K562 (cell line): ENCODE data around the gene DNAJB4. TPM values are rescaled to one million over a fixed set of nuclear protein-coding genes. Genes with fewer than 3 reads are reported as not detected.

Experiments used
- COPS2 ChIP-seq: fragments of 450-650 bp; conservative IDR thresholded peaks from 2 replicates; pipeline ENCODE4 v1.6.1; 2016; ENCODE audit warnings: mild to moderate bottlenecking, moderate library complexity
- HMG20A ChIP-seq: fragments of 450-650 bp; formaldehyde crosslinking; conservative IDR thresholded peaks from 2 replicates; pipeline ENCODE4 v1.4.0; 2020; ENCODE audit warnings: mild to moderate bottlenecking, mixed read lengths
- KDM5B ChIP-seq: fragments of 200-600 bp; sonication (generic); IDR thresholded peaks from 2 replicates; pipeline ENCODE4 v1.6.1; 2012; ENCODE audit warnings: low read depth, mild to moderate bottlenecking, moderate library complexity, low read length, control low read depth, inconsistent platforms; ENCODE audit not compliant: insufficient replicate concordance
- PRPF4 ChIP-seq: fragments of 200-400 bp; formaldehyde crosslinking; IDR thresholded peaks from one replicate; pipeline ENCODE4 v1.6.1; 2017; ENCODE audit warnings: low read length, low read depth, mild to moderate bottlenecking; ENCODE audit not compliant: insufficient read depth, poor library complexity, severe bottlenecking
- TEAD4 ChIP-seq, 2 experiments: sonication (generic) in 1 of 2; formaldehyde crosslinking in 1 of 2; IDR thresholded peaks; 2 replicates each; pipeline versions ENCODE4 v1.6.1 to v1.8.0; 2012 to 2022; ENCODE audit warnings: borderline replicate concordance in 1 of 2, inconsistent platforms in 1 of 2, low read length in 1 of 2, mild to moderate bottlenecking in 1 of 2, missing genetic modification reagents in 1 of 2
- polyA plus RNA-seq, 8 experiments: library from polyadenylated mRNA; depleted of rRNA in 4 of 8; stranded (reverse) in 5 of 8; unstranded in 3 of 8; fragments of >200 nt; fragmentation: Nextera tagmentation in 2 of 8; fragmentation: Illumina TruSeq in 1 of 8; extraction: Ambion mirVana in 2 of 8; extraction: Trizol in 1 of 8; gene quantifications; 2 replicates each; pipeline versions ENCODE4 v1.2.1 to v1.2.3, GENCODE V29; 2011 to 2014; ENCODE audit warnings: inconsistent platforms in 1 of 8, missing spikeins in 1 of 8
- total RNA-seq, 7 experiments: library from RNA; depleted of rRNA in 6 of 7; stranded (reverse); fragments of >200 nt in 6 of 7; fragmentation: Illumina TruSeq in 2 of 7; extraction: Trizol in 2 of 7; gene quantifications; 2 replicates each; pipeline versions ENCODE4 v1.2.1 to v1.2.3, GENCODE V29; 2011 to 2021; ENCODE audit warnings: low replicate concordance in 1 of 7
- TF ChIP-seq, protein P1 (sequence below), 2 experiments: fragments of 450-650 bp in 1 of 2; IDR thresholded peaks; 2 replicates each; pipeline ENCODE4 v1.6.1; 2011 to 2017; ENCODE audit warnings: low read depth in 2 of 2, antibody characterized with exemption in 1 of 2, borderline replicate concordance in 1 of 2, low read length in 1 of 2, mild to moderate bottlenecking in 1 of 2, mixed read lengths in 1 of 2; ENCODE audit not compliant: control insufficient read depth in 1 of 2
- TF ChIP-seq, protein P2 (sequence below): fragments of 450-650 bp; IDR thresholded peaks from 2 replicates; pipeline ENCODE4 v1.6.1; 2016; ENCODE audit warnings: mild to moderate bottlenecking

DNAJB4 gene
- total and polyA plus RNA-seq, 9 of the 15 experiments (the other 6 are each of a cell fraction or from before 2014, with no cell fraction given): 8.5 to 27.7 (median 19.8) TPM

DNA sequence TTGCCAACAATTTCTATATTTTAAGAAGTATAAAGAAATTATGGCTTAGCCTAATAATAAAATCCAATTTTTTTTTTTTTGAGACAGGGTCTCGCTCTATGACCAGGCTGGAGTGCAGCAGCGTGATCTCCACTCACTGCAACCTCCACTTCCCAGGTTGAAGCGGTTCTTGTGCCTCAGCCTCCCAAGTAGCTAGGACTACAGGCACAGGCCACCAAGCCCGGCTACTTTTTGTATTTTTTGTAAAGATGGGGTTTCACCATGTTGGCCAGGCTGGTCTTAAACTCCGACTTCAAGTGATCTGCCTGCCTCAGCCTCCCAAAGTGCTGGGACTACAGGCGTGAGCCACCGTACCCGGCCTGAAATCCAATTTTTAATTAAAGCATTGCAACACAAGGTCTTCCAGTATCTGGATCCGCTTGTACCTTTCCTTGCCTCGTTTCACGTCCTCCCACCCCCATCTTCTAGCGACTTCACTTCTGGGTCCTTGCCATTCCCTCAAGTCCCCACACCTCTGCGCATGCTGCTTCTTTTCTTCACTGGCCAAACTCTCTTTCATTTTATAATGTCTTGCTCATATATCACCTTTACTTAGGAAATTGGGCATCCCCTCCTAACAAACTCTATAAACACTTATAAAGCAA lies 28.2 kb upstream of the DNAJB4 start (continued):
- TF ChIP-seq, protein P1, sequence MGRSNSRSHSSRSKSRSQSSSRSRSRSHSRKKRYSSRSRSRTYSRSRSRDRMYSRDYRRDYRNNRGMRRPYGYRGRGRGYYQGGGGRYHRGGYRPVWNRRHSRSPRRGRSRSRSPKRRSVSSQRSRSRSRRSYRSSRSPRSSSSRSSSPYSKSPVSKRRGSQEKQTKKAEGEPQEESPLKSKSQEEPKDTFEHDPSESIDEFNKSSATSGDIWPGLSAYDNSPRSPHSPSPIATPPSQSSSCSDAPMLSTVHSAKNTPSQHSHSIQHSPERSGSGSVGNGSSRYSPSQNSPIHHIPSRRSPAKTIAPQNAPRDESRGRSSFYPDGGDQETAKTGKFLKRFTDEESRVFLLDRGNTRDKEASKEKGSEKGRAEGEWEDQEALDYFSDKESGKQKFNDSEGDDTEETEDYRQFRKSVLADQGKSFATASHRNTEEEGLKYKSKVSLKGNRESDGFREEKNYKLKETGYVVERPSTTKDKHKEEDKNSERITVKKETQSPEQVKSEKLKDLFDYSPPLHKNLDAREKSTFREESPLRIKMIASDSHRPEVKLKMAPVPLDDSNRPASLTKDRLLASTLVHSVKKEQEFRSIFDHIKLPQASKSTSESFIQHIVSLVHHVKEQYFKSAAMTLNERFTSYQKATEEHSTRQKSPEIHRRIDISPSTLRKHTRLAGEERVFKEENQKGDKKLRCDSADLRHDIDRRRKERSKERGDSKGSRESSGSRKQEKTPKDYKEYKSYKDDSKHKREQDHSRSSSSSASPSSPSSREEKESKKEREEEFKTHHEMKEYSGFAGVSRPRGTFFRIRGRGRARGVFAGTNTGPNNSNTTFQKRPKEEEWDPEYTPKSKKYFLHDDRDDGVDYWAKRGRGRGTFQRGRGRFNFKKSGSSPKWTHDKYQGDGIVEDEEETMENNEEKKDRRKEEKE (IDR thresholded peaks at IDR 0.05; ENCODE audit: borderline replicate concordance in 1 of 2, control insufficient read depth in 1 of 2, low read depth in 2 of 2, low read length in 1 of 2): no peak
- TF ChIP-seq COPS2: no peak
- TF ChIP-seq, protein P2, sequence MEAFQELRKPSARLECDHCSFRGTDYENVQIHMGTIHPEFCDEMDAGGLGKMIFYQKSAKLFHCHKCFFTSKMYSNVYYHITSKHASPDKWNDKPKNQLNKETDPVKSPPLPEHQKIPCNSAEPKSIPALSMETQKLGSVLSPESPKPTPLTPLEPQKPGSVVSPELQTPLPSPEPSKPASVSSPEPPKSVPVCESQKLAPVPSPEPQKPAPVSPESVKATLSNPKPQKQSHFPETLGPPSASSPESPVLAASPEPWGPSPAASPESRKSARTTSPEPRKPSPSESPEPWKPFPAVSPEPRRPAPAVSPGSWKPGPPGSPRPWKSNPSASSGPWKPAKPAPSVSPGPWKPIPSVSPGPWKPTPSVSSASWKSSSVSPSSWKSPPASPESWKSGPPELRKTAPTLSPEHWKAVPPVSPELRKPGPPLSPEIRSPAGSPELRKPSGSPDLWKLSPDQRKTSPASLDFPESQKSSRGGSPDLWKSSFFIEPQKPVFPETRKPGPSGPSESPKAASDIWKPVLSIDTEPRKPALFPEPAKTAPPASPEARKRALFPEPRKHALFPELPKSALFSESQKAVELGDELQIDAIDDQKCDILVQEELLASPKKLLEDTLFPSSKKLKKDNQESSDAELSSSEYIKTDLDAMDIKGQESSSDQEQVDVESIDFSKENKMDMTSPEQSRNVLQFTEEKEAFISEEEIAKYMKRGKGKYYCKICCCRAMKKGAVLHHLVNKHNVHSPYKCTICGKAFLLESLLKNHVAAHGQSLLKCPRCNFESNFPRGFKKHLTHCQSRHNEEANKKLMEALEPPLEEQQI: no peak
- TF ChIP-seq PRPF4: no peak
- TF ChIP-seq HMG20A: no peak
- no peak for TF ChIP-seq KDM5B
- TF ChIP-seq TEAD4 (IDR thresholded peaks at IDR 0.05; ENCODE audit: low read length): no peak
- no peak for TF ChIP-seq TEAD4 (CRISPR knock-in tag; IDR thresholded peaks at IDR 0.05; ENCODE audit: borderline replicate concordance)
- TF ChIP-seq, all 486 proteins: peak for 4
